Right kidney (tissue), 1 donor: Measurements from ENCODE around the gene GABPB2.
A peak's percentile ranks its signal among the peaks of the same experiment; 100 is the strongest.
"Not testable (repeated sequence)": the region's sequence is repeated elsewhere in the genome, so short reads cannot be mapped to it uniquely, and the experiment has no call there.

Experiments
- DNase-seq: peaks from one replicate; pipeline ENCODE4 v3.0.0-alpha.2; 2016

GABPB2 gene

DNA sequence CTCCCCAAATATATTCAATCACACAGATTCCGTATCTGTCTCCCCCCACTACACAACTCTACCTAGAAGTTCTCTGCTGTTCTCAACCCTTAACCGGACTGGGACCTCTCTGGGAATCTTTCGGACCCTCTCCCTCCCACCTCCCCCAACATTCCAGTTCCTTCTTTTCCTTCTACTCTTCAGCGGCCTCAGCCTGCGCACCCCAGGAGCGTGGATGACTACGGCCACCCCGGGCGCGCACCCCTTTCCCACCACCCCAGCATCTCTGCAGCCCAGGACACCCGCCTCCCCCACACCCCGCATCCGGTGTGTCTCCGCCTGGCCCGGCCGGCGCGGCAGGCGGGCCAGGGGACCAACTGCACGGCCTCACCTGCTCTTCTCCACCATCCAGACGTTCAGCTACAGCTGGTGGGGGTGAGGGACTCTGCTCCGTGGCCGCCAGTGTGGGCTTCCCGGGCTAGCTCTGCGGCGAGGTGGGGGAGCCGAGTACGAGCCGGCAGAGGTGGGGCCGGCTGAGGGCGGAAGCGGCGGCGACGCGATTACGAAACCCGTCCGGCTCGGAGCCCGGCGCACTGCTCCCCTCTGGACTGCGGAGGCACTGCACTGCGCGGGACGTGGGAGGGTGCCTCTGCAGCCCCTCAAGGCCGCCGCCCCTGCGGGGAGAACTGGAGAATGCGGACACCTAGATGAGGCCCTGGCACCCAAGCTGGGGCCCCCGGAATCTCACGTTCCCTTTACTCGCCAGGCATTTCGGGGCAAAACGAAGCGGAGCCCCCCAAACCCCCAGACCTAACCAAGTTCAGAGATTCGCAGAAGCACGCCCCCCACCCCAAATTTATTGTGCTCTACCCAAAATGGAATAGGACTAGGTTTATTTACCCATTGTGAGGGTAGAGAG lies 11.2 kb upstream of the GABPB2 start, which contains the start of gene CDC42SE1:
CDC42SE1 (minus strand) TSS at position 514 of the 898 bp plus-strand sequence. CDS start 3,892 bp downstream, outside the sequence.
- peak; percentile 94 for DNase-seq

DNA sequence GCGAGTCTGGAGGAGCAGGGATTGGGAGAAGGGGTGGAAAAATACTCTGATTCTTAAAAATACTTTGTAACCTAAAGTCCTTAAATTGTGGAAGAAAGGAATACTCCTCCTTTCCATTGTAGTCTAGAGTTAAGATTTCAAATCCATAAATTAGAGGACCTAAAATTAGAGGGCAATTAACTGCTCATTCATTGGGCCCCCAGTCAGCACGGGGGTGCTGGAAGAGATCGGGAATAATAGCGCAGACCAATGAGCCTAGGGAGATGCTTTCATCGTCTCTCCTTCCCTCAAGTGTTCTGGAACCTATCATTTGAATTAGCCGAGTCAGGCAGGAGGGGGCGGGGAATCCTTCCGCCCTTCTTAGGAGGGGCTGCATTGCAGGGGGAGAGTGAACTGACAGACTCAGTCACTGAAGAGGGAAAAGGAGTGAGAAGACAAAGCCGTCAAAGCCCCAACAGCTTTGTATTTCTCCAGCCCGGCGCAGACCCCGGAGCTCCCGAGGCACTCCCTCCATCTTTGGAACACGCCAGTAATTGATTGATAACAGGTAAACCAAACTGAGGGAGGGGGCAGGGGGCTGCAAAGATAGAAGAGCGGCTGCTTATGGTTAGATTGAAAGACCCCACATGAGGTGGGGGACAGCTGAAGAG lies 10.4 kb upstream of the GABPB2 start, which contains the start of gene MLLT11:
MLLT11 (plus strand) TSS at position 391 of the 650 bp plus-strand sequence. CDS start 6,828 bp downstream, outside the sequence.
- peak; percentile 85 for DNase-seq

DNA sequence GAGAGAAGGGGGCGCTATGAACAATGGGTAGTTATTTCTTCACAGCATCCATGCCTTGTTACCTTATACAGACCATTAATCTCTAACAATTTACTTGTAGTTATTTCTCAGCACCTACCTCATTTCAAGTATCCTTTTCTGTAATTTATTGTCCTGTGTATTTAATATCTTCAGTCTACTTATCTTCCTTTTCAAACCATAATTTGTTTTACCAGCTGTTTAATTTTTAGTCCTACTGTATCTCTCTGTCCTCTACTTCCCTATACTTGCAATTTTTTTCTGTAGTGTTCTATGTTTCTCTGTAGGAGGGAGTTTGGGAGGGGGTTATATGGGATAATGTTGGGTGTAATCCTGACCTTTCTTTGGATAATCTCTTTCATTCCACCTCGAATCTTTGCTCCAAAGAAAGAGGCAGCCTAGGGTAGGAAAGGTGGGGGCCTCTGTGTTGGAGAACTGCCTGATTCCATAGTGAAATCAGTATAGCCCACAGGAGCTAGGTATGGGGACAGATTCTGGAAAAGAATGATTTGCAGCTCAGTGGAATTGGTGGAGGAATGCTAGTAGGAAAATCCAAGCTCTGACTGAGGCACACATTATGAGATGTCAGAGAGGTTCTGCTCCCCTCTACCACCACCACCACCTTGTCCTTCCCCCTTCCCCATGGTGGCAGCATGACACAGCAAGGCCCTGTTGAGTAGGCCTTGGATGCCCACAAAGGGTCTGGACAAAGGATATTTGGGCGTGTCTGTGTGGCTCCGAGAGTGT lies 9.7 kb upstream of the GABPB2 start:
- DNase-seq, result peak; percentile 51

DNA sequence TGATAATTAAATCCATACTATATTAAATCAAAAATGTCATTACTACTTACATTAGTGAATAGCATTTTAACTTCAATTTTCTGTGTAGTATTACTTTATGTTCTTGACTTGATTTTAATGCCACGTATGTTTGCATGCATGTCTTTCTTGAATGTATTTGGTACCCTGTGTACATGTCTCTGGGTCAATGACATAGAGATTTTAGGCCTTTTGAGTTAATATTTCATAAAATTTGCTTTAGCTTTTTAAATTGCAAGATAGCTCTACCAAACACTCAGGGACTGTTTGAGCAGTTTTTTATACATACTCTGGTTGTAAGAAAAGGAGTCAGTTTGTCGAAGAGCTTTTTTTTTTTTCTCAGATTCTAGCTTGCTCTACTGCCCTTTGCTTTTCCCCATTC lies 8.9 kb upstream of the GABPB2 start:
- DNase-seq, result no peak

DNA sequence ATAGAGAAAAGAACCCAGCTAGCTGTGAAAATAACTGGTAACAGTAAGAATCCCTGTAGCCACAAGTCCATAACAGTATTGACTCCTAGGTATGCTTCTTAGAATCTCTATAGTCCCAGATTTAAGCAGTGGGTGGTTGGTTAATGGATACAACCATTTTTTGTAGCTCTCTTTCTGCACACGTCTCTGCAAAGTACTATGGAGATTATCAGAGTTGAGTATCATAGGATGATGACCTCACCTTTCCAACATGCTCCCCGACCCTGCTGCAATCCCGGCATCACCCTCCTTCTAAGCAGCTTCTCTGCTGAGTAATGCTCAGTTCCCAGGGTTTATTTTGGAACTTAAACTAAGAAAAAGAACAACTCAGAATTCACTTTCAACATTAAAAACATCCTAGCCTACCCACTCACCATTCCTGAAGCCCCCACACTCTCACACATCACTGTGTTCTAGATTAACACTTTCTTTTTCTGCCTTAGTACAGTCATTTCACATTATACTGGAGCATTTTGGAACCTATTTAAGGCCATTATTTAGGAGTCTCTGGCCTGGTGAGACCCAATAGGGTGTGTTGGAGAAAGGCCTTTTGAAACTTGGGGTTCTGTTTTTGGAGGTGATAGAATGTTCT lies 7.7 kb upstream of the GABPB2 start:
- no peak for DNase-seq

DNA sequence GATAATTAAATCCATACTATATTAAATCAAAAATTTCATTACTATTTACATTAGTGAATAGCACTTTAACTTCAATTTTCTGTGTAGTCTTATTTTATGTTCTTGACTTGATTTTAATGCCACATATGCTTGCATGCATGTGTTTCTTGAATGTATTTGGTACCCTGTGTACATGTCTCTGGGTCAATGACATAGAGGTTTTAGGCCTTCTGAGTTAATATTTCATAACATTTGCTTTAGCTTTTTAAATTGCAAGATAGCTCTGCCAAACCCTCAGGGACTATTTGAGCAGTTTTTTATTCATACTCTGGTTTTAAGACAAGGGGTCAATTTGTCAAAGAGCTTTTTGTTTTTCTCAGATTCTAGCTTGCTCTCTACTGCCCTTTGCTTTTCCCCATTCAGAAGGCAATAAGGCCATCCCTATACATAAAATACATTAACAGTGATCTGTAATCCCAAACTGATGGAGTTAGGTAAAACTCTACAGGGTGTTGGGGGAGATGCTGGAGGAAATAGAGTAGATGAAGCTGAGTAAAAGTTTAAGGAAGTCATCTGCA lies 5.4 kb upstream of the GABPB2 start:
- no peak for DNase-seq

DNA sequence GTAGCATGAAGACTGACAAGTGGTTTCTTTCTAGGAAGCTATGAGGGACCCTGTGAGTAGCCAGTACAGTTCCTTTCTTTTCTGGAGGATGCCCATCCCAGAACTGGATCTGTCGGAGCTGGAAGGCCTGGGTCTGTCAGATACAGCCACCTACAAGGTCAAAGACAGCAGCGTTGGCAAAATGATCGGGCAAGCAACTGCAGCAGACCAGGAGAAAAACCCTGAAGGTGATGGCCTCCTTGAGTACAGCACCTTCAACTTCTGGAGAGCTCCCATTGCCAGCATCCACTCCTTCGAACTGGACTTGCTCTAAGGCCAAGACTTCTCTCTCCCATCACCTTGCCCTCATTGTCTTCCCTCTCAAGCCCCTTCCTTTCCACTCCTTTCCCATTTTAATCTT lies 3.4 kb upstream of the GABPB2 start:
- DNase-seq, result no peak

DNA sequence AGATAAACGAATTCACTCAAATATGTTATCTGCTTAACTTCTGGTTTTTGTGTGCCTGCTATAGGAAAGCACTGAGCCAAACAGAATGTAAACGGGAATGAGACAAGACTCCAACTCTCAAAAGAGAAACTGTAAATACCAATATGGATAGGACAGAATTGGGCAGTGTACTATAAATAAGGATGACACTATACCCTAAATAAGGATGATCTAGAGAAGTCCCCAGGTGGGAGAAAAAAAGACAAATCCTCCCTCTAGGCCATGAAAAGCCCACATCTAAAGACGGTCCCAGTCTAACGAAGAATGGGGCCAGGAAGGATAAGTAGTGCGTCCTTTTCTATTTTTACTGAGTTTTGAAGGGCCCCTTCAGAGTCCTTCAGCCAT lies 1.5 kb upstream of the GABPB2 start:
- no peak for DNase-seq

DNA sequence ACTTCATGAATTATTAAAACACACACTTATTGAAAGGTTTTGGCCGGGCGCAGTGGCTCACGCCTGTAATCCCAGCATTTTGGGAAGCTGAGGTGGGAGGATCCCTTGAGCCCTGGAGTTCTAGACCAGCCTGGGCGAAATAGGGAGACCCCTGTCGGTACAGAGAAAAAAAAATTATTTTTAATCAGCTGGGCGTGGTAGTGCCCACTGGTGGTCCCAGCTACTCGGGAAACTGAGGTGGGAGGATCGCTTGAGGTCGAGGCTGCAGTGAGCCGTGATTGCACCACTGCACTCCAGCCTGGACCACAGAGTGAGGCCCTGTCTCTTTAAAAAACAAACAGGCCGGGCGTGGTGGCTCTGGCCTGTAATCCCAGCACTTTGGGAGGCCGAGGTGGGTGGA lies 1.7 kb downstream of the GABPB2 start:
- DNase-seq, result no peak

DNA sequence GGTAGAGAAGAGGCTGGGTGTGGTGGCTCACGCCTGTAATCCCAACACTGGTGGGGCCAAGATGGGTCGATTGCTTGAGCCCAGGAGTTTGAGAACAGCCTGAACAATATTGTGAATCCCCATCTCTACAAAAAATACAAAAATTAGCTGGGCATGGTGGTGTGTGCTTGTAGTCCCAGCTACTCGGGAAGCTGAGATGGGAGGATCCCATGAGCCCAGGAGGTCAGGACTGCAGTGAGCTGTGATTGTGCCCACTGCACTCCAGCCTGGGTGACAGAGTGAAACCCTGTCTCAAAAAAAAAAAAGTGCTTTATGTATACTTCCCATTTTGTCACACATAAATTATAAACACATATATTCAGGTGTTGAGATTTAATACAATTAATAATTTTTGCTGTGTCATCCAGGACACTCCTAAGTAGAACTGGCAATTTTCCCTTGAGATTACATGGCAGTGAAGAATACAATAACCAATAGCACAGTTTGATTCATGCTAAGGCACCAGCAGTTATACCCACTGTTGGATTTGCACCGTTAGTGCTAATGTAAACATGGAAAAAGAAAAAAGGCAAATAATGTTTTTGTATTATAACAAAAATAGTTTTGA lies 15.5 kb downstream of the GABPB2 start:
- DNase-seq, result no peak

DNA sequence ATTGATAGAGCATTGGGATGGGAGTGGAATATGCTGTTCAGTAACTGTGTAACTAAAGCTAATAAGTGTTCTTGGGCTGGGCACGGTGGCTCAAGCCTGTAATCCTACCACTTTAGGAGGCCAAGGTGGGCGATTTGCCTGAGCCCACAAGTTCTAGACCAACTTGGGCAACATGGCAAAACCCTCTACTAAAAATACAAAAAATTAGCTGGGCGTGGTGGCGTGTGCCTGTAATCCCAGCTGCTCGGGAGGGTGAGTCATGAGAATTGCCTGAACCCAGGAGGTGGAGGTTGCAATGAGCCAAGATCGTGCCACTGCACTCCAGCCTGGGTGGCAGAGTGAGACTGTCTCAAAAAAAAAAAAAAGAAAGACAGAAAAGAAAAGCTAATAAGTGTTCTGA lies 26.9 kb downstream of the GABPB2 start:
- not testable (repeated sequence) for DNase-seq

DNA sequence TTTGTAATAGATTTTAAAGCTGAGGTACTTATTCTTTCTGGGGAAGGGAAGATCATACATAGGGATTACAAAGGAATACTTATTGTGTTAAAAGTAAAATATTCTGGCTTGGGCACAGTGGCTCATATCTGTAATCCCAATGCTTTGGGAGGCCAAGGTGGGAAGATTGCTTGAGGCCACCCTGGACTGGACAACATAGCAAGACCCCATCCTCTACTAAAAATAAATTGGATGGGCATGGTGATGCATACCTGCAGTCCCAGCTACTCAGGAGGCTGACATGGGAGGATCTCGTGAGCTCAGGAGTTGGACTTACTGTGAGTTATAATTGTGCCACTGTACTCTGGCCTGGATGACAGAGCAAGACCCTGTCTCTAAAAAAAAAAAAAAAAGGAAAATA lies 27.6 kb downstream of the GABPB2 start:
- no peak for DNase-seq

DNA sequence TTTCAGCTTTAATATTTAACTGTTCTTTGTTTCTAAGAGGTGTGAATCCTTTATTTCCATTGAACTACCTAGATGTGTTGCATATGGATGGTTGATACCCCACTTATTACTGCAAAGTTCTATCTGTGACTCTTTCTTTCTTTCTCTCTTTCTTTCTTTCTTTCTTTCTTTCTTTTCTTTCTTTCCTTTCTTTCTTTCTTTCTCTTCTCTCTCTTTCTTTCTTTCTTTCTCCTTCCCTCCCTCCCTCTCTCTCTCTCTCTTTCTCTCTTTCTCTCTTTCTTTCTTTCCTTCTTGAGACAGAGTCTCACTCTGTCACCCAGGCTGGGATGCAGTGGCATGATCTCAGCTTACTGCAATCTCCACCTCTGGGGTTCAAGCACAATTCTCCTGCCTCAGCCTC lies 34.1 kb downstream of the GABPB2 start:
- DNase-seq, result no peak

DNA sequence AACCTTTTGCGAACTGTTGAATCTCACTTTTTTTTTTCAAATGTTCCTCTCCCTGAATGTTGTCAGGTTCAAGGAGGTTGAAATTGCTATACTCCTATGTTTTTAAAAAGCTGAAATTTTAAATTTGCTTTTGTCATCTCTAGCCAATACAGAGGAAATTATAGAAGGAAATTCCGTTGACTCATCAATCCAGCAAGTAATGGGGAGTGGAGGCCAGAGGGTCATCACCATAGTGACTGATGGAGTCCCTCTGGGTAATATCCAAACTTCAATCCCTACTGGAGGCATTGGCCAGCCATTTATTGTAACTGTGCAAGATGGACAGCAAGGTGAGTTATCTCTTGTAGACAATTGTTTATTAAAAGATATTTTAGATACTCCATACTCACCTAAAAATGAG lies 36.3 kb downstream of the GABPB2 start:
- no peak for DNase-seq

DNA sequence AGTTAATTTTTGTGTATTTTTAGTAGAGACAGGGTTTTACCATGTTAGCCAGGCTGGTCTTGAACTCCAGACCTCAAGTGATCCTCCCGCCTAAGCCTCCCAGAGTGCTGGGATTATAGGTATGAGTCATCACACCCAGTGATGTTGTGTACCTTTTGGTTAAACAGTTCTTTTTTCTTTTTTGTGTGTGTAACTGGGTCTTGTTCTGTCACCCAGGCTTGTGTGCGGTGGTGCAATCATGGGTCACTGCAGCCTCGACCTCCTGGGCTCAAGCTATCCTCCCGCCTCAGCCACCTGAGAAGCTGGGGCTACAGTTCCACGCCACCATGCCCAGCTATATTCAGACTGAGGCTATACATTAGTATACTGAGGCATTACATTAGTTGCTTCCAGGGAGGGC lies 37.8 kb downstream of the GABPB2 start:
- no peak for DNase-seq

DNA sequence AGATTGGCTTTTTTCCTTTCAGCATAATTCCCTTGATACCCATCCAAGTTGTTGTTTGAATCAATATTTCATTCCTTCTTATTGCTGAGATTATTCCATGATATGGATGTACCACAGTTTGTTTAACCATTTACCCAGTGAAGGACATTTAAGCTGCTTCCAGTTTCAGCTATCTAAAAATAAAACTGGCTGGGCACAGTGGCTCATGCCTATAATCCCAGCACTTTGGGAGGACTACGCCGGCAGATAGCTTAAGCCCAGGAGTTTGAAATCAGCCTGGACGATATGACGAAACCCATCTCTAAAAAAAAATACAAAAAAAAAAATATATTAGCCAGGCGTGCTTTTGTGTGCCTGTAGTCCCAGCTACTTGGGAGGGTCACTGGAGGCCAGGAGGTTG lies 43.3 kb downstream of the GABPB2 start:
- DNase-seq, result no peak

DNA sequence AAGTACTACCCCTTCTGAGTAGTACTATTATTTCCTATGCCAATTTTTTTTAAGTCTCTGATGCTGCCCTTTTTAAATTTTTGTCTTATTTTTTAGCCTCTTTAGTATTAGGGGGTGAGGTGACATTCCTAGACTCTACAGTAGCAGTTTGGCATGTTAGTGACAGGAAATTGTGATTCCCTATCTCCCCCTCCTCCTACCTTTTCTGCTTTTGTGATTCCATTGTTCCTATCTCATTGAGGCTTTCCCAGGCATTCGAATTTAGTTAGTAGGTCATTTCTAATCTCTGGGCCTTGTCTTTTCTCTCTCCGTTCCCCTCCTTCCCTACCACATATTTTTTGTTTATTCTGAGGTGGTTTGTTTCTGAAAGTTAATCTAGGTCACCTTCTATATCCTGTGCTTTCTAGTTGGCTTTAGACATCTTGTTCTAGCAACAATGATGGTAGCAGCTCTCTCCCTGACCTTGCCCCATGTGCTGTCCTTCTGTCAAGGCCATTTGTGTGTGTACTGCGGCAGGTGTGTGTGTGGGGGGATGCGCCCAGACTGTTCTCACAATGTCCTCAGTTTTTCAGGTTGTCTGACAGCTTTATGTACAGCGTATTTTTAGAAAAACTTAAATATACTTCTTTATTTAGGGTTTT lies 54.3 kb downstream of the GABPB2 start:
- no peak for DNase-seq

DNA sequence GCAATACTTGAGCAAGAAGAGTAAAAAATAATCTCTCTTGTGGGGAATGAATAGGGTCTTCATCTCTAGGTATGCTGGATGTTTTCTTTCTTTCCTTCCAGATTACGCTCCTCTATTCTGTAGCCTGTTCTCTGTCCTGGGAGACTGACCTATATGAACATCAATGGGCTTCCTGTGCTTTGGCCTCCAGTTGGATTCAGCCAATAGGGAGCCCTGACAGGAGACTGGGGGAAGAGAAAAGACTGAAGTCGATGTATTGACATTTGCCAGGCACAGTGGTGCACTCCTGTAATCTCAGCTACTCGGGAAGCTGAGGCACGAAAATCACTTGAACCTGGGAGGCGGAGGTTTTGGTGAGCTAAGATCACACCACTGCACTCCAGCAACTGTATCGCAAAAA lies 58.2 kb downstream of the GABPB2 start:
- no peak for DNase-seq

DNA sequence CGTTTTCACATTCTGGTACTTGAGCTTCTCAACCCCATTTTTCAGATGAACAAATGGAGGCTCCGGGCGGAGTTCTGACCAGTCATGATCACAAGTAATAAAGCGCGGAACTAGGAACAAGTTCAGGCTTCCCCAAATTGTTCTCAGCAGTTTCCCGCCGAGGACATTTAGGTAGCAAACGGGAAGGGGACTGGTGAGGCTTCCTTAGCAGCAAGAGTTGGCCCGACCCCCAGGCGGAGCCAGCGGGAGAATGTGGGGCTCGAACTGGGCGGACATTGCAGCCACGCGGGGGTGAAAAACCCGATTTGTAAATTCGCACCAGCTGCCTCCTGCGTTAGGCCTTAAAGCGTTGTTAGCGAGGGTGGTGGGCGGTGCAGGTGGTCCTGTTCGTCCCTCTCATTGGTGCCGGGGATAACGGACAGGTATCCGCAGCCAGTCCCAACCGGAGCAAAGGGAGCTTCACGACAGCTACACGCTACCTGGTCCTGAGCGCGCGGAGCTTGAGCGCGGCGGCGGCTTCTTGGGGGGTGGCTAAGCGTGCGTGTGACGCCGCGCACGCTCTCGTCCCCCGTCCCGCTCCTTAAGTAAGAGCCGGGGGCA lies 60.5 kb downstream of the GABPB2 start:
- peak; percentile 83 for DNase-seq

DNA sequence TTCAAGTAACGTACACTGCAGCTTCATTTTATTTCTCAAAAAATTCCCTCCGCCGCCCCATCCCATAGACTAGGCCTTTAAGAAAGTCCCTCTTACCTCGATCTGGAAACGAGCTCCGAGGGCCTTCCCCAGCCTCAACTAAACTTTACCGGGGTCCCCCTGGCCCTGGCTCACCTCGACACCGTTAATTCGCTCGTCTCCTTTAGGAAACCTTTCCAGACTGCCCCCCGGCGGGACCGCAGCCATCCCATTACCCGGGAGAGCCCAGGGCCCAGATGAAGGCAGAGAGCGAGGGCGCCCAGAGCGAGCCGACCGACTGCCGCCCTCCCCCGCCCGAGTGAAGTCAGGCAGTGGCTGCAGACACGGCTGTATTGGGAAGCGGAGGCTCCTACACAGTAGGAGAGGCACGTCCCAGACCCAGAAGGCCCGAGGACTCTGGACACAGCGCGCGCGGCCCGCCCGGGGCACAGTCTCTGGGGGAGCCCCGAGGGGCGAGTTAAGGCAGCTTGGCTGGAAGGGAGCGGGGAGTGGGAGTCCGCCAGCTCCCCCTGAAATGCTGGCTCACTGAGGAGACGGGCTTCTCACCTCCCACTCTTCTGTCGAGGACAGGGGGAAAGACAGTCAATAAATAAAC lies 61.3 kb downstream of the GABPB2 start:
- DNase-seq, result peak; percentile 89
